Measurements from ENCODE around the gene DYRK3. TPM values are rescaled to one million over a fixed set of nuclear protein-coding genes. Genes with fewer than 3 reads are reported as not detected.

DYRK3 gene
- total RNA-seq, 1 donor from 2014 or later: 15.8 TPM

GRCh38 chr1:206658981-206659273 is 23.6 kb downstream of the DYRK3 start:
- DNase-seq (ENCODE audit: extremely low read depth, low read depth, low spot score): no peak

GRCh38 chr1:206660136-206660535 is 24.8 kb downstream of the DYRK3 start:
- DNase-seq (ENCODE audit: extremely low read depth, low read depth, low spot score): no peak

GRCh38 chr1:206661161-206661820 is 26.0 kb downstream of the DYRK3 start:
- DNase-seq (ENCODE audit: extremely low read depth, low read depth, low spot score): no peak

- no peak for DNase-seq (ENCODE audit: extremely low read depth, low read depth, low spot score)
Observed at GRCh38 chr1:206662396-206663092, 27.2 kb downstream of the DYRK3 start.

GRCh38 chr1:206663362-206663761 is 28.0 kb downstream of the DYRK3 start:
- DNase-seq (ENCODE audit: extremely low read depth, low read depth, low spot score): no peak

GRCh38 chr1:206663832-206664652 is 28.7 kb downstream of the DYRK3 start:
- DNase-seq (ENCODE audit: extremely low read depth, low read depth, low spot score): peak; percentile 33

- DNase-seq (ENCODE audit: extremely low read depth, low read depth, low spot score): no peak
Observed at GRCh38 chr1:206664740-206665139, 29.4 kb downstream of the DYRK3 start.

- no peak for DNase-seq (ENCODE audit: extremely low read depth, low read depth, low spot score)
Observed at GRCh38 chr1:206666031-206666561, 30.8 kb downstream of the DYRK3 start.

GRCh38 chr1:206666954-206667665 is 31.8 kb downstream of the DYRK3 start:
- no peak for DNase-seq (ENCODE audit: extremely low read depth, low read depth, low spot score)

- no peak for DNase-seq (ENCODE audit: extremely low read depth, low read depth, low spot score)
Observed at GRCh38 chr1:206668351-206668750, 33.0 kb downstream of the DYRK3 start.

- no peak for DNase-seq (ENCODE audit: extremely low read depth, low read depth, low spot score)
Observed at GRCh38 chr1:206668874-206669410, 33.6 kb downstream of the DYRK3 start.

GRCh38 chr1:206672011-206672688 is 36.8 kb downstream of the DYRK3 start:
- DNase-seq (ENCODE audit: extremely low read depth, low read depth, low spot score): no peak

- no peak for DNase-seq (ENCODE audit: extremely low read depth, low read depth, low spot score)
Observed at GRCh38 chr1:206672844-206673758, 37.8 kb downstream of the DYRK3 start.

- DNase-seq (ENCODE audit: extremely low read depth, low read depth, low spot score): no peak
Observed at GRCh38 chr1:206674236-206674635, 38.9 kb downstream of the DYRK3 start.

- DNase-seq (ENCODE audit: extremely low read depth, low read depth, low spot score): no peak
Observed at GRCh38 chr1:206674745-206675175, 39.4 kb downstream of the DYRK3 start.

GRCh38 chr1:206676499-206676898 is 41.2 kb downstream of the DYRK3 start:
- no peak for DNase-seq (ENCODE audit: extremely low read depth, low read depth, low spot score)

GRCh38 chr1:206678490-206678889 is 43.2 kb downstream of the DYRK3 start:
- DNase-seq (ENCODE audit: extremely low read depth, low read depth, low spot score): no peak

- no peak for DNase-seq (ENCODE audit: extremely low read depth, low read depth, low spot score)
Observed at GRCh38 chr1:206679738-206680211, 44.4 kb downstream of the DYRK3 start.

- no peak for DNase-seq (ENCODE audit: extremely low read depth, low read depth, low spot score)
Observed at GRCh38 chr1:206680279-206680678, 44.9 kb downstream of the DYRK3 start.
